Activated CD8-positive, alpha-beta memory T cell treated with anti-CD3 and anti-CD28 coated beads, Interleukin-2, amount 50 U/mL, for 24 hours (primary cell): Measurements from ENCODE around the gene KCNMB3.
"Not testable (repeated sequence)": the region's sequence is repeated elsewhere in the genome, so short reads cannot be mapped to it uniquely, and the experiment has no call there.

Experiments
- DNase-seq: peaks from one replicate; pipeline ENCODE4 v3.0.0-alpha.2; 2020; ENCODE audit errors: extremely low read depth

KCNMB3 gene

GRCh38 chr3:179264449-179264848 lies 13.5 kb upstream of the KCNMB3 start:
- DNase-seq: no peak

- DNase-seq: no peak
These were observed 12.2 kb upstream of the KCNMB3 start for GRCh38 chr3:179263134-179263533.

GRCh38 chr3:179260949-179261765 lies 10.2 kb upstream of the KCNMB3 start:
- no peak for DNase-seq

GRCh38 chr3:179259959-179260756 lies 9.2 kb upstream of the KCNMB3 start:
- DNase-seq: not testable (repeated sequence)

- no peak for DNase-seq
These were observed 7.9 kb upstream of the KCNMB3 start for GRCh38 chr3:179258820-179259219.

GRCh38 chr3:179257742-179258141 lies 6.8 kb upstream of the KCNMB3 start:
- not testable (repeated sequence) for DNase-seq

GRCh38 chr3:179256813-179257212 lies 5.9 kb upstream of the KCNMB3 start:
- no peak for DNase-seq

GRCh38 chr3:179247289-179248015 lies 3.5 kb downstream of the KCNMB3 start:
- DNase-seq: no peak

GRCh38 chr3:179244878-179245277 lies 6.0 kb downstream of the KCNMB3 start:
- no peak for DNase-seq

- DNase-seq: not testable (repeated sequence)
These were observed 8.1 kb downstream of the KCNMB3 start for GRCh38 chr3:179242859-179243258.

- not testable (repeated sequence) for DNase-seq
These were observed 10.6 kb downstream of the KCNMB3 start for GRCh38 chr3:179240299-179240698.

- no peak for DNase-seq
These were observed 14.1 kb downstream of the KCNMB3 start for GRCh38 chr3:179236669-179237301.

GRCh38 chr3:179234199-179234598 lies 16.7 kb downstream of the KCNMB3 start:
- DNase-seq: no peak

- no peak for DNase-seq
These were observed 17.9 kb downstream of the KCNMB3 start for GRCh38 chr3:179233043-179233442.

GRCh38 chr3:179229177-179229576 lies 21.7 kb downstream of the KCNMB3 start:
- no peak for DNase-seq

- DNase-seq: no peak
These were observed 23.6 kb downstream of the KCNMB3 start for GRCh38 chr3:179227349-179227748.

GRCh38 chr3:179224584-179224983 lies 26.3 kb downstream of the KCNMB3 start:
- DNase-seq: no peak

- no peak for DNase-seq
These were observed 27.4 kb downstream of the KCNMB3 start for GRCh38 chr3:179223548-179223947.

- not testable (repeated sequence) for DNase-seq
These were observed 32.7 kb downstream of the KCNMB3 start for GRCh38 chr3:179218213-179218612.

GRCh38 chr3:179215550-179215949 lies 35.4 kb downstream of the KCNMB3 start:
- DNase-seq: not testable (repeated sequence)

GRCh38 chr3:179200790-179201189 lies 50.1 kb downstream of the KCNMB3 start:
- DNase-seq: no peak

- DNase-seq: no peak
These were observed 54.2 kb downstream of the KCNMB3 start for GRCh38 chr3:179196700-179197099.
